ENCODE data around the gene SMU1.

DNA sequence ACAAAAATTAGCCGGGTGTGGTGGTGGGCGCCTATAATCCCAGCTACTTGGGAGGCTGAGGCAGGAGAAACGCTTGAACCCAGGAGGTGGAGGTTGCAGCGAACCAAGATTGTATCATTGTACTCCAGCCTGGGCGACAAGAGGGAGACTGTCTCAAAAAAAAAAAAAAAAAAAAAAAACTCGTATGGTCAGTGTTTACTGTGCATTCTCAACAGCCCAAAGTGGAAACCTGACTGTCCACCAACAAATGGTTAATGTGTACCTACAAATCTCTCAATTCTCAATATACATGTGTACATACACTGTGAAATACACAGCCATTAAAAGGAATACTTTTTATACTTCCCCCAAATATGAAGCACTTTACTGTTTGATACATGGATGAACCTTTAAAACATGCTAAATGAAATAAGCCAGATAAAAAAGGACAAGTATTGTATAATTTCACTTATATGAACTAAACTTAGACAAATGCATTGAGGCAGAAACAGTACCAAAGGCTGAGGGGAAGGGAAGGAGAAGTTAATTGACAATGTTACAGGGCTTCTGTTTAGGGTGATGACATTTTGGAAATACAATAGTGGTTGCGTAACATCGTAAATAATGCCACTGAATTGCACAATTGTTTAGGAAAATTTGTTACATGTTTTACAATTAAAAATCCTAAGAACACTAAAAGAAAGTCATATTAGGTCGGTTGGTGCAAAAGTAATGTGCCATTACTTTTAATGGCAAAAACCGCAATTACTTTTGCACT, 34.9 kb downstream of the SMU1 start:
- TF ChIP-seq, protein P1, sequence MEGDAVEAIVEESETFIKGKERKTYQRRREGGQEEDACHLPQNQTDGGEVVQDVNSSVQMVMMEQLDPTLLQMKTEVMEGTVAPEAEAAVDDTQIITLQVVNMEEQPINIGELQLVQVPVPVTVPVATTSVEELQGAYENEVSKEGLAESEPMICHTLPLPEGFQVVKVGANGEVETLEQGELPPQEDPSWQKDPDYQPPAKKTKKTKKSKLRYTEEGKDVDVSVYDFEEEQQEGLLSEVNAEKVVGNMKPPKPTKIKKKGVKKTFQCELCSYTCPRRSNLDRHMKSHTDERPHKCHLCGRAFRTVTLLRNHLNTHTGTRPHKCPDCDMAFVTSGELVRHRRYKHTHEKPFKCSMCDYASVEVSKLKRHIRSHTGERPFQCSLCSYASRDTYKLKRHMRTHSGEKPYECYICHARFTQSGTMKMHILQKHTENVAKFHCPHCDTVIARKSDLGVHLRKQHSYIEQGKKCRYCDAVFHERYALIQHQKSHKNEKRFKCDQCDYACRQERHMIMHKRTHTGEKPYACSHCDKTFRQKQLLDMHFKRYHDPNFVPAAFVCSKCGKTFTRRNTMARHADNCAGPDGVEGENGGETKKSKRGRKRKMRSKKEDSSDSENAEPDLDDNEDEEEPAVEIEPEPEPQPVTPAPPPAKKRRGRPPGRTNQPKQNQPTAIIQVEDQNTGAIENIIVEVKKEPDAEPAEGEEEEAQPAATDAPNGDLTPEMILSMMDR (IDR thresholded peaks at IDR 0.05) = no peak
- no peak for TF ChIP-seq EP300 (IDR thresholded peaks at IDR 0.05)

Measured in gastroesophageal sphincter (tissue), 3 donors.